ENCODE measurements around the gene PODN. TPM values are rescaled to one million over a fixed set of nuclear protein-coding genes. Genes with fewer than 3 reads are reported as not detected.
A peak's percentile ranks its signal among the peaks of the same experiment; 100 is the strongest.

The PODN gene
- total RNA-seq, 1 donor from 2014 or later = 222 TPM

DNA sequence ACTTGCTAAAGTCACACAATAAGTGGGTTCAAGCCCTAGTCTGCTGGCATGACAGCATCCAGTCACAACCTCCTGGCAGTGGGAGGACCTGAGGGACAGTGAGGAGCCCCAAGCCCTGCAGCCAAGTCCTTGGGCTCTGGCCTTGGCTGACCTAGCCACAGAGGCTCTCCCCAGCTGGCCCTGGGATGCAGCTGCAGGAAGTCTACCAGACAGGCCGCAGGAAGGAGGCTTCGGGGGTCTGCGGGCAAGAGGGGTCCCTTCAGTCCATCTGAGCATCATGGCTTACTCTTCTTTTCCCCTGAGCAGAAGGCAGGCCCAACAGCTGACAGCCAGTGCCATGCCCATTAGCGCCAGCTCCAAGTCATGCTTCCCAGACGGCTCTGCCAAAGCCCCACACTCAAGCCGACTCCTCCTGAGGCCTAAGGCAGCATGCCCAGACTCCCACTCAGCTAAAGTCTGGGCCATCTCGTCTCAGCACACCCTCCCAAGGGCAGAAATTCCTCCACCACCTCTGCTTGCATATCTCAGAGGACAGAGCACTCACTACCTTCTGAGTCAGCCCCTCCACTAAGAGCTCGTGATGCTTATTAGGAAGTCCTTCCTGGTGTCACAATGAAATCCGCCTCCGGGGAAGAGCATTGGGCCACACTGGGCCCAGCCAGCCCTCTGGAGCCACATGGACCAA lies 60.3 kb downstream of the PODN start:
- ATAC-seq (peak; percentile 12), DNase-seq (ENCODE audit: low spot score) (no peak)
- intact Hi-C loops (cut with DNase I) = no loop called here

DNA sequence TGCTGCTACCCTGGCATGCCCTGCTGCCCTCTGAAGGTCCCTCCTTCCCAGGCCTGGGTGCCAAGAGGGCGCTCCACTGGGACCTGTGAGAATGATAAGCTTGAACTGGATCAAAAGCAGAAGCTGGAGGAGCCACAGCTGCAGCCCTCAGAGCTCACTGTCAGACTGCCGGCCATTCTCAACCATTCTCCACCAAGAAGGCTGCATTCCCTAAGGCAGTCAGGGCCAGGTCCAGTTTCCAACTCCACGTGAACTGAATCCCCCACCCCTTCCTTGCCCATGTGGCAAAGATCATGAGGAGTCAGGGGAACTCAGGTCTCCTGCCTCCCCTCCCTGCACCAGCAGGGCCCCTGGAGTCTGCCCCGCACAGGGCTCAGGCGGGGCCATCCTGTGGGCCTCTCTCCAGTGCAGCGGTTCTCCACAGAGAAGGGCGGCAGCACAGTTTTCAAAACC lies 61.0 kb downstream of the PODN start:
- ATAC-seq = peak; percentile 4

DNA sequence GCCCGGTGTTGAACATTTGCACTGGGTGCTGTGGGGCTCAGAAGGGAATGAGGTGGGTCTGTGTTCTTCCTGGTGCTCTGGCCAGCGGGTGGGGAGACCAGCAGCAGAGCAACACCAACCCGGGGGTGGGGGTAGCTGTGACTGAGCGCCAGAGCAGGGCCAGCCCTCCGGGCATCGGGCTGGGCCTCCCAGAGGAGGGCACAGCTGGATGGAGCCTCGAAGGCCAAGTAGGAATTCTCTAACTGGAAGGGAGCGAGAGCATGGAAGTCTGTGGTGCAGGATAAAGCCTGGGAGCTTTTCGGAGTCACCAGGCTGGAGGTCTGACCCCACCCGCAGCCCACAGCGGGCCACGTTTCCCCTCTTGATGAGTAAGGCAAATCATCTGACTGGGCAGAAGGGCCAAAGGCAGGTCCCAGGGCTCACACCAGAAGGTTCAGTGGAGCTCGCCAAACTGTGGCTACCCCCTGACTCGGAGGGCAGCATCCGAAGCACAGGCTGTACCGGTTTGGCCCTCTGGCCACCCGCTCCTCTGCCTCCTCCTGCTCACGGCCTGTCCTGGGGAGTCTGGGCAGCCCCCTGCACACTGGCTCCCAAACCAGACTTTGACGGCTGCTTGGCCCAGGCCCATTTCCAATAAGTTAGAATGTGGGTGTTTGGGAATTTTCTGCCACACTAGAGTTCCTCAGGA lies 61.6 kb downstream of the PODN start:
- DNase-seq (ENCODE audit: low spot score) (peak; percentile 80), ATAC-seq (peak; percentile 77)
- intact Hi-C loops (cut with DNase I) = no loop called here

More for the DNA sequence above, 61.0 kb downstream of the PODN start:
- no peak for DNase-seq (ENCODE audit: low spot score)
- intact Hi-C loops (cut with DNase I) = no loop called here

DNA sequence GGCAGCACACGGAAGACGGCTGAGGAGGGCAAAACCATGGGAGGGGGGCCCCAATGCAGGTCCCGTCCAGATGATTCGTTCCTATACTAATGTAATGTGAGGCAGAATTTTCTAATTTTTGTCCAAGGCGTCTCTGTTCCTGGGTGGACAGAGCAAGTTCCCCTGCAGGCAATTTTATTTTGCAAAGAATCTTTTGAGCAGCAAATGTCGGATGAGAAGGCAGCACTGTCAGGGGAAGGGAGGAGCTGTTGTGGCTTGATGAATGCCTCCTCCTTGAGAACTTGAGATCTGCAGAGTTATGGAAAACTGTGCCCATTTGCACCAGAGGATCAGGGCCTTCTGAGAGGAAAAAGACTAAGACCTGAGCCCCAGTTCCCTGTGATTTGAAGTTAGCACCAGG lies 63.1 kb downstream of the PODN start:
- intact Hi-C loops (cut with DNase I) = no loop called here
- ATAC-seq (no peak), DNase-seq (ENCODE audit: low spot score) (no peak)

DNA sequence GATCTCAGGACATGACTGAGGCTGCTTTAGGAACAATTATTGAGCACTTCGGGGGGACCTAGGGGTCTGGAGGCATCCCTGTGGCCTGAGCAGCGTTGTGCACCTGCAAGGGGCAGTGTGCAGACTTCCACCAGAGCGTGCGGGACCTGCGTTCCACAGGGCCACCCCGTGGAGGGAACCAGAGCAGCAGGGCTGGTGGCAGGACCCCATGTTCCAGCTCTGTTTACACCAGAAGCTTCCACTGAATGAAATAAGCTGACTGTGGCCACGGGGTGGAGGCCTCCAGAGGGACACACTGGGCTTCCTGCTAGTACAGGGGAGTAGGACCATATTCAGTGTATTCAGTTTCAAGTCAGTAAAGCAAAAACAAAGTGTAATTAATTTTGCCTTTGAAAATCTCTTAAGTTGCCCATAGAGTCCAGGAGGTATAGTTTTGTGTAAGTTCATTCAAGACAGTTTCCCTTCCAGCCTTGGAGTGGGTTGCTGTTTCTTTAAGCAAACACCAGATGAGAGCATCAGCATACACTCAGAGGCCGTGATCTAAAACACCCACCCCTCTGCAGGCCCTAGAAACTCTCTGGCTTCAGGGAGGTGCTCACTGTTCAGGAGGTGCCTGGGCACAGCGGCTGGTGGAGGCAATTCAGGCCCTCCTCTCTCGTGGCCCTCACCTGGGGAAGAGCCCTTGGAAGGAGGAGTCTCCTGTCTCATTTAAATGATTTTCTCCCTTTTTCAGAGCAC lies 63.8 kb downstream of the PODN start:
- ATAC-seq (peak; percentile 42), DNase-seq (ENCODE audit: low spot score) (no peak)
- intact Hi-C loops (cut with DNase I) = no loop called here

DNA sequence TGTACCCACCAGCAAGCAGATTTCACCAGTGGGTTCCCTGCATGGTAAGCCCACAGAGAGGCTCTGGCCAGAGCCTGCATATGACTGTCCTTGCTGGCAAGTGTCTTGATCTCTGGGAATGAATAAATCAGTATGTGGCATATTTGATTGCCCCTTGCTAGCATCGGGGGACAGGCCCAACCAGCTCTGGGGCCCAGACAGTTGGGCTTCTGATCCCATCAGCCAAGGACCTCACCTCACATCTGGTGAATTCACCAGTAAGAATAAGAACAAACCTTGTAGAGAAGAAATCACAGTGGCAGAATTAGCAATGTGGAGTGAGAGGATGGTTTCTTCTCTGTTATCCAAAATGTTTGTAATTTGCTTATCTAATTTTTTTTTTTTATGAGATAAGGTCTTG lies 64.5 kb downstream of the PODN start:
- intact Hi-C loops (cut with DNase I) = no loop called here
- ATAC-seq (no peak), DNase-seq (ENCODE audit: low spot score) (no peak)

DNA sequence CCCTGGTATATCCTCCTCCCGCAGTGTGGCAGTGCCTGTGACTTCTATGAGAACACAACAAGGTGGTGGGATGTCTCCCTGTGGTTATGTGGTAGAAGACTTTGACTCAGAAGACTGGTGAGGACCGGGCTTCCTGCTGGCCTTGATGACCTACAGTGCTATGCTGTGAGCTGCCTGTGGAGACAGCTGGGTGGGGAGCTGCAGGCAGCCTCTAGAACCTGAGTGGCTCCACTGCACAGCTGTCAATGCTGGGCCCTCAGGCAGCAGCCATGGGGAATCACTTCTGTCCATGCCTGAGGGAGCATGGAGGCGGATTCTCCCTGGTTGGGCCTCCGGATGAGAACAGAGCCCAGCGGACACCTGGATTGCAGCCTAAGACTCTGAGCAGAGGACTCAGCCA lies 65.5 kb downstream of the PODN start:
- DNase-seq (ENCODE audit: low spot score) = peak; percentile 45
- intact Hi-C loops (cut with DNase I) = no loop called here
- ATAC-seq = no peak

DNA sequence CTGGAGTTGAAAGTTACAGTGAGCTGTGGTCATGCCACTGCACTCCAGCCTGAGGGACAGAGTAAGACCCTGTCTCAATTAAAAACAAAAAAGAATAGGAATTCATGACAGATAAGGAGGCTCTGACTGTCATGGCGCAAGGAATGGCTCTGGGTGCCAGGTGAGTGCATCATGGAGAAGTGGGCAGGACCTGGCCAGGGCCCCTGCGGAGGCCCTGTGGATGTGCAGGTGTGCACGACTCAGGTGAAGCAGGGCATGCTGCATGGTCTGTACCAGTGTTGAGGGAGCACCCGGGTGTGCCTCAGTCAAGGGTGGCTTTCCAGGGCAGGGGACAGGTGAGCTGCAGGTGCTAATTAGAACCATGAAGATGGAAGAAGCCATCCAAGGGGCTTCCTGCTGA lies 66.4 kb downstream of the PODN start:
- peak; percentile 14 for DNase-seq (ENCODE audit: low spot score)
- intact Hi-C loops (cut with DNase I) = no loop called here
- no peak for ATAC-seq

DNA sequence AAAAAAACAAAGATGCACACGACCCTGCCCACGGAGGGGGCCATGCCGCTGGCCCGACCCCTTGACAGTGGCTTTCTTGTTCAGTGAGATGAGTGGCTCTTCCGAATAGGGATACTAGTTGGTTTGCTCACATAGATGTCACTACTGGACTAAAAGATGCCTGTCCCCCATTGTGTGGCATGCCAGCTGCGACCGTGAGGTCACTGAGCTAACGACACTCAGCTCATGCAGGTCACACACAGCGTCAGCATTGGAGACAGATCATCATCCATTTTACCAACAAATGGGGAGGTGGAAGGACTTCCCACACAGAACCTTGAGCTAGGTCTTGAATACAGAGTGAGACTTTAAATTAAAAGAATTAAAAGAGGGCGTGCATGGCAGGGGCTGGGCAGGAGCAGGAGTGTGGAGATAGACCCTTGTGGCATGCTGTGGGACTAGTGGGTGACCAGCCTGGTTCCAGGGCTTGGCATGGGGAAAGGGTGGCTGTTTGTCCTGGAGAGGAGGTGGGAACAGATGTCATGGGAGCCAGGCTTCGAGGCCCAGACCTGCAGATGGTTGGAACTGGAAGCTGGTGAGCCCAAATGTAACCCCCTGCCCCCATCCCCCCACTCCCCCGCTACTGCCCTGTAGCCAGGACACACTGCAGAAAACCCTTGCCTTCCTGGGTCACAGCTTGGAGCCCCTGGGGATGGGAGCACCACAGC lies 68.0 kb downstream of the PODN start:
- DNase-seq (ENCODE audit: low spot score) (peak; percentile 42), ATAC-seq (no peak)
- intact Hi-C loops (cut with DNase I) = no loop called here

DNA sequence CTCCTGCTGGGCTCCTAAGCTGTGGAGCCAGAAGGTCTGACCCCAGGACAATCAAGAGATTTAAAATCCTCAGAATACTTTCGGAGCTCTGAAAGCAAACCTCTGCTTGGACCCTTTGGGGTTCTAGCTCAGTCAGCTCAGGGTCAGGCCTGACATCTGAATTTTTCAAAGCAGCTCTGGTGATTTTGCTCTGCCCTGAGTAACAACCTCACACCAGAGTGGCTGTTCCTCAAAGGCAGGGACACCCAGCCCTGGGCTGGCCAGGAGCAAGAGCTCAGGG lies 68.5 kb downstream of the PODN start:
- ATAC-seq (no peak), DNase-seq (ENCODE audit: low spot score) (peak; percentile 28)
- intact Hi-C loops (cut with DNase I) = no loop called here

DNA sequence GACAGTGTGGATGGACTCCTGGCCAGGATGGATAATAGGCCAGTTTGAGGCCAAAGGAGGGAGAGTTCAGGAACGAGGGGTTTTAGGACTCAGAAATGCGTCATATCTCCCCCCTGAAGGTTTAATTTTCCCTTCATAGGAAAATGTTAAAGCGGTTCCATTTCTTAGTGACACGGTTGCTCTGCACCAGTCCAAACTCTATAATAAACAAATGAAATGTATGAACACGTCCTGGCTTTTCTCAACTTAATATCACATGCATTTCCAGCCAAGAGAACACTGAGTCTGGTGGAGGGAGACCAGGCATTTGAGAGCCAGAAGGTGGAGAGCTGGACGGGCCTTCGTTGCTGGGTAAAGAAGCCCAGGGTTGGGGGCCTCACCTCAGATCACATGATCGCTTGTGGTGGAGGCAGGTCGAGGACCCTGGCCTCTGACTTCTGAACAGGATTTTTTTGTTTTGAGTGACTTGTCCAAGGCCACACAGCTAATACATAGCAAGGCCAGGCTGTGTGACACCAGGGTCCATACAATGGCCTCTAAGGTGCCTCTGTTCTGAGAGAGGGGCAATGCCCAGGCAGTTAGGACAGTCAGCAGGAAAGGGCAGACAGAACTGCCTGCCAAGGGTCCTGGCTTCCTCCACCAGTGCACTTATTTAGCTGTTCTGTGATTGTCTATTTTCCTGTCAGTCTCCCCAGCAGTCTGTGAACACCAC lies 69.0 kb downstream of the PODN start:
- intact Hi-C loops (cut with DNase I) = no loop called here
- no peak for ATAC-seq
- peak; percentile 32 for DNase-seq (ENCODE audit: low spot score)

DNA sequence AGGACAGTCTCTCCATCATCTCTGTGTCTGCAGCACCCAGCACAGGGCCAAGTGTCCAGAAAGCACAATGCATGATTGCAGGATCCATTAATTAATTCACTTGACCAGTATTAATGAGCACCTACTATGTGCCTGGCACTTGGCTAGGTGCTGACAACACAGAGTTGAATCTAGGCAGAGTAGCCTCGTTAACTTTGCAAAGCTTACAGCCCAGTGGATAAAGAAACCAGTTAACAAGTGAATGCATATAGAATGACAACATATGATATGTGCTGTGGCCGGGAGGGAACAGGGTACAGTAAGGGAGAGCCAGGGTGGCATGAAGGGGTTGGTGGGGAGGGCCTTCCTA lies 69.6 kb downstream of the PODN start:
- peak; percentile 27 for DNase-seq (ENCODE audit: low spot score)
- intact Hi-C loops (cut with DNase I) = no loop called here
- no peak for ATAC-seq

DNA sequence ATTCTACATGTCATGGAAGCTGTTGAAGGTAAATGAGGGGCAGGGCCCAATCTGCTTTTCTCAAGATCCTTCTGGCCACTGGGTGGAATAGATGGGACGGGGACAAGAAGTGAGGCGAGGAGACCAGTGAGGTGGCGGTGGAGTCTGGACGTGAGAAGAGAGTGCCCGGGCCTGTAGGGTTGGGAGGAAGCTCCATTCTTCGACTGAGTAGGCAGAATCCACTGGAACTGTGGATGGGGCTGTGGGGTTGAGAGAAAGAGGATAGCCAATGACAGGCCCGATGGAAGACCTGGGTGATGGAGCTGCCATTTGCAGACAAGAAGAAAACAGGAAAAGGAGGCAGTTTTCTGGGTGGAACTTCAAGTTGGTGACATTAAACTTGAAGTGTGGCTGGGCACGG lies 70.2 kb downstream of the PODN start:
- intact Hi-C loops (cut with DNase I) = no loop called here
- peak; percentile 36 for DNase-seq (ENCODE audit: low spot score)
- ATAC-seq = no peak

DNA sequence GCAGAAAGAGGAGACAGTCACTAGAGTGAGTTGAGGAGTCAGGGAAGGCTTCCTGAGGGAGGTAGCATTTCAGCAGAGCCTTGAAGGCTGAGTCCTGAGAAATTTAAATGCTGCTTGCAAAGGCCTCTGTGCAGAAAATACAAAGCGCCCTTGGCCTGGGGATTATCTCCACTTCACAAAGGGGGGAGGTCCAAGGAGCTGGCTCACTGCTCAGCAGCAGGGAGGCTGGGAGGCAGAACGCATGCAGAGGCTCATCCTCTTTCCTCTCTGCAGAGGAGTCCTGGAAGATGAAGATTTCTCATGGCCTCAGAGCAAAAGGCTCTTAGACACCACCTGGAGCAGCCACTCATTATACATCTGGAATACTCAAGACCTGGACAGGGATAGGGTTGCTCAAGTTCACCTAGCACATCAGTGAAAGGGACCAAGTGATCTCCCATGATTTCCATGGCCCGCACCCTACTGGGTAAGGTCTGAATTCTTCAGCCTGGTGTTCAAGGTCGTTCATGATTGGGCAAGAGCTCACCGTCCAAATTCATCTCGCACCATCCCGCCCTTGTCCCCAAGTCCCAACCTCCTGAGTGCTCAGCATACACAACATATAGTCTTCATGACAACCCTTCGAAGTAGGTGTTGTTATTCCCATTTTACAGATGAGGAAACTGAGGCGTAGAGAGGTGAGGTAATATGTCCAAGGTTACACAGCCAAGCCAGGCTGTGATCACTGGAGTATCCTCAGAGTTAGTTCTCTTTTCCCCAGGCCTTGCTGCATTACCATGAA lies 71.4 kb downstream of the PODN start:
- ATAC-seq (no peak), DNase-seq (ENCODE audit: low spot score) (peak; percentile 39)
- intact Hi-C loops (cut with DNase I) = no loop called here

DNA sequence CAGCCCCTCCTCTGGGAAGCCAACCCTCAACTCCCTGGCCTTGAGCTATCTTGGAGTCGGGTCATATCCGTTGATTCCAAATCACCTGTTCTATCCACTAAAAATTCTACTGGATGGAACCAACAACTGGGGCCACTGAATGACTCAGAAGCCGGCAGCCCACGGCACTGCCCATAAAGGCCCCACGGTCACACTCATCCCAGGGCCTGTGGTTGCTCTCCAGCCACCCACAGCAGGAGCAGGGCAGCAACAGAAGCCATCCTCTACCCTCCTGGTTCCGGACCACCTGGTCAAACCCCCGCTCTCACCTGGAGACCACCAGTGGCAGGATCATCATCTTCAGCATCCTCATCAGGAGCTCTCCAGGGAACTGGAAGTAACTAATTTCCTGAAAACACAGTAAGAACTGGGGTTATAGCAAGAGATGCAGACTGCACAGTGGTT lies 72.1 kb downstream of the PODN start:
- no peak for ATAC-seq
- peak; percentile 21 for DNase-seq (ENCODE audit: low spot score)
- intact Hi-C loops (cut with DNase I) = no loop called here

Measured in sciatic nerve (tissue), 2 donors.